Neural progenitor cell (in vitro differentiated cells): ENCODE measurements around the gene WSCD2. TPM values are rescaled to one million over a fixed set of nuclear protein-coding genes. Genes with fewer than 3 reads are reported as not detected.
A peak's percentile ranks its signal among the peaks of the same experiment; 100 is the strongest.

Source experiments
- DNase-seq: peaks from one replicate; pipeline ENCODE4 v3.0.0-alpha.2; 2016; ENCODE audit warnings: low spot score
- H2AFZ ChIP-seq: fragments of 200-600 bp; sonication (generic); replicated peaks from 2 replicates; pipeline ENCODE4 v1.6.1; 2016; ENCODE audit warnings: antibody characterized with exemption
- H3F3A ChIP-seq: fragments of 200-600 bp; sonication (generic); 2 replicates; pipeline ENCODE4 v1.6.1; 2016; ENCODE audit warnings: antibody characterized with exemption, low read depth
- H3K27ac ChIP-seq: fragments of 200-600 bp; sonication (generic); 2 replicates; pipeline ENCODE4 v1.5.1; 2016; ENCODE audit warnings: mild to moderate bottlenecking
- H3K27me3 ChIP-seq: fragments of 200-600 bp; sonication (generic); 2 replicates; pipeline ENCODE4 v1.6.1; 2016; ENCODE audit warnings: mild to moderate bottlenecking, moderate library complexity
- H3K36me3 ChIP-seq: fragments of 200-600 bp; sonication (generic); 2 replicates; pipeline ENCODE4 v1.5.1; 2016
- H3K4me1 ChIP-seq: fragments of 200-600 bp; sonication (generic); 2 replicates; pipeline ENCODE4 v1.6.1; 2016; ENCODE audit warnings: mixed run types
- H3K4me2 ChIP-seq: fragments of 200-600 bp; sonication (generic); 2 replicates; pipeline ENCODE4 v1.6.1; 2016
- H3K4me3 ChIP-seq: fragments of 200-600 bp; sonication (generic); 2 replicates; pipeline ENCODE4 v1.5.1; 2016
- H3K79me2 ChIP-seq: fragments of 200-600 bp; sonication (generic); 2 replicates; pipeline ENCODE4 v1.6.1; 2016; ENCODE audit warnings: low read depth
- H3K9ac ChIP-seq: fragments of 200-600 bp; sonication (generic); 2 replicates; pipeline ENCODE4 v1.6.1; 2016
- H3K9me3 ChIP-seq: fragments of 200-600 bp; sonication (generic); 2 replicates; pipeline ENCODE4 v1.5.1; 2016; ENCODE audit warnings: low read depth
- H4K20me1 ChIP-seq: fragments of 200-600 bp; sonication (generic); 2 replicates; pipeline ENCODE4 v1.6.1; 2016; ENCODE audit warnings: low read depth
- H3K27ac Mint-ChIP-seq: 3 replicates; pipeline ENCODE4 v1.8.0; 2021; ENCODE audit warnings: mixed read lengths
- H3K27me3 Mint-ChIP-seq: 2 replicates; pipeline ENCODE4 v1.8.0; 2022; ENCODE audit warnings: low read depth, mild to moderate bottlenecking, inconsistent platforms, moderate library complexity, mixed read lengths; ENCODE audit not compliant: insufficient read depth
- H3K36me3 Mint-ChIP-seq: 3 replicates; pipeline ENCODE4 v1.8.0; 2021; ENCODE audit warnings: mixed read lengths
- H3K4me1 Mint-ChIP-seq: 3 replicates; pipeline ENCODE4 v1.8.0; 2021; ENCODE audit warnings: mixed read lengths
- H3K4me3 Mint-ChIP-seq: 3 replicates; pipeline ENCODE4 v1.8.0; 2021; ENCODE audit warnings: mild to moderate bottlenecking, moderate library complexity, mixed read lengths
- H3K9me3 Mint-ChIP-seq: 3 replicates; pipeline ENCODE4 v1.8.0; 2020; ENCODE audit warnings: mixed read lengths
- EZH2 ChIP-seq: fragments of 200-600 bp; sonication (generic); IDR thresholded peaks from 2 replicates; pipeline ENCODE4 v1.6.1; 2017; ENCODE audit warnings: antibody characterized with exemption, mild to moderate bottlenecking, moderate library complexity
- EZH2phosphoT487 ChIP-seq: fragments of 200-600 bp; sonication (generic); IDR thresholded peaks from 2 replicates; pipeline ENCODE4 v1.6.1; 2017; ENCODE audit warnings: antibody characterized with exemption
- total RNA-seq: library from RNA; depleted of rRNA; stranded (reverse); fragments of >200 nt; gene quantifications from 2 replicates; pipeline ENCODE4 v1.2.3, GENCODE V29; 2015; ENCODE audit warnings: low replicate concordance
- TF ChIP-seq, protein P1 (sequence below): fragments of 200-600 bp; sonication (generic); IDR thresholded peaks from 2 replicates; pipeline ENCODE4 v1.5.1; 2017; ENCODE audit warnings: antibody characterized with exemption, mild to moderate bottlenecking

Gene WSCD2
- total RNA-seq, 1 donor from 2014 or later, result 6.6 TPM

DNA sequence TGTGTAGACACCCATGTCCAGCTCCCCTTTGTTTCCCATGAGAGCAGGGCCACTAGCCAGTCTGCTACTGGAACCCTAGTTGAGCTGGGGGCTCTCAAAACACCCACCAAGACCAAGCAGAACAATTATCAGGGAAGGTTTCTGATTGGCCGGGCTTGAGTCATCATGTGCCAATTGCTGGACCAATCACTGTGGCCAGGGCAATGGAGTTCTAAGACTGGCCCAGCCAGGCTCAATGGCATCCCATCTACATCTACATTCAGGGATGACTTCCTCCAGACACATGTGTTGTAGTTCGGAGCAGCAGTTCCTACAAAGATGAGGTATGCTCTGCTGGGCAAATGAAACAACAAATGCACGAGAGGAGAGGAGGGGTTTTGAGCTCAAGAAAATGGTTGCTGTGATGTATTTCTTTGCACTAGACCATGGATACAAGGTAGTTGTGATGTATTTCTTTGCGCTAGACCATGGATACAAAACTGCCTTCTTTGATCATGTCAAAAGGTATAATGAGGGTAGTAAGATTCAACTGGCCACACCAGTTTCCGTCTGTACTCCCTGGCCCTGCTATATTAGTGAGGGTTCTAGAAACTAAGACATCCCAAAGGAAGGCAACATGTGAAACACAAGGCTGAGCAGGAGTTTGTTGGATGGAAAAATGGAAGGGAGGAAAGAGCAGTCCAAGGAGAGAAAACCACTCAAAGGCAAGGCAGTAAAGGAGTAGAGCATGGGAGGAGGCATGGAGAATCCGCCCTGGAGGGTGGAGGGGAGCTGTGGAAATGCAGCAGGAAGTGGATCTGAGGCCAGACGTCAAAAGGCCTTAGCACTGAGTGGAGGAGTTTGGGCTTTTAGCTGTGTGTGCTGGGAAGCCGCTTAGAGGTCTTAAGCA, 8.9 kb upstream of the WSCD2 start:
- Histone ChIP-seq H3K4me3 (no peak overlapping the region), H3F3A (no peaks in the 10 kb centered on the region), H3K36me3 (no peaks in the 10 kb centered on the region), H3K9me3 (no peaks in the 10 kb centered on the region), H2AFZ (peak overlapping the region; percentile 6), H3K9ac (no peak overlapping the region), H3K79me2 (no peaks in the 10 kb centered on the region), H3K27me3 (no peaks in the 10 kb centered on the region), H3K4me2 (no peak overlapping the region), H4K20me1 (no peaks in the 10 kb centered on the region), H3K4me1 (peaks cover 3% of the 10 kb centered on the region), H3K27ac (no peak overlapping the region)
- no peak for DNase-seq
- Mint-ChIP-seq H3K4me1 (peaks cover 32% of the 10 kb centered on the region), H3K9me3 (no peaks in the 10 kb centered on the region), H3K36me3 (peaks cover 1% of the 10 kb centered on the region), H3K27me3 (peaks cover 4% of the 10 kb centered on the region), H3K4me3 (no peak overlapping the region), H3K27ac (no peak overlapping the region)
- TF ChIP-seq EZH2, result no peak
- TF ChIP-seq EZH2phosphoT487, result no peak
- TF ChIP-seq, protein P1, sequence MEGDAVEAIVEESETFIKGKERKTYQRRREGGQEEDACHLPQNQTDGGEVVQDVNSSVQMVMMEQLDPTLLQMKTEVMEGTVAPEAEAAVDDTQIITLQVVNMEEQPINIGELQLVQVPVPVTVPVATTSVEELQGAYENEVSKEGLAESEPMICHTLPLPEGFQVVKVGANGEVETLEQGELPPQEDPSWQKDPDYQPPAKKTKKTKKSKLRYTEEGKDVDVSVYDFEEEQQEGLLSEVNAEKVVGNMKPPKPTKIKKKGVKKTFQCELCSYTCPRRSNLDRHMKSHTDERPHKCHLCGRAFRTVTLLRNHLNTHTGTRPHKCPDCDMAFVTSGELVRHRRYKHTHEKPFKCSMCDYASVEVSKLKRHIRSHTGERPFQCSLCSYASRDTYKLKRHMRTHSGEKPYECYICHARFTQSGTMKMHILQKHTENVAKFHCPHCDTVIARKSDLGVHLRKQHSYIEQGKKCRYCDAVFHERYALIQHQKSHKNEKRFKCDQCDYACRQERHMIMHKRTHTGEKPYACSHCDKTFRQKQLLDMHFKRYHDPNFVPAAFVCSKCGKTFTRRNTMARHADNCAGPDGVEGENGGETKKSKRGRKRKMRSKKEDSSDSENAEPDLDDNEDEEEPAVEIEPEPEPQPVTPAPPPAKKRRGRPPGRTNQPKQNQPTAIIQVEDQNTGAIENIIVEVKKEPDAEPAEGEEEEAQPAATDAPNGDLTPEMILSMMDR, result no peak

DNA sequence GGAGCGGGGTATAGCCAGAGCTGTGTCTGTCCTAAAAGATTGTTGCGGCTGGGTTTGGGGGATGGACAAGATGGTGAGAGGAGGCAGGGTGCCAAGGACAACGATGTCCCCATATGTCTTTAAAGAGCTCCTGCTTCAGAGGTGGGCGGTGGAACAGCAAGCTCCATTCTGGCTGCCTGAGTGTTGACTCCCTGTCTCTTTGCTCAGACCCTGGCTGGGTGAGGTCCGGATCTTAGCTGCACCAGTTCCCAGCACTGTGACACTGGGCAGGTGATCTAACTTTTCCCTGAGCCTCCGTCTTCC, 8.3 kb upstream of the WSCD2 start:
- TF ChIP-seq, protein P1, result no peak
- TF ChIP-seq EZH2 (no peak), EZH2phosphoT487 (no peak)
- H4K20me1 ChIP-seq, result no peaks in the 10 kb centered on the region
- Mint-ChIP-seq H3K27me3 (peaks cover 4% of the 10 kb centered on the region), H3K27ac (no peak overlapping the region), H3K4me1 (peaks cover 26% of the 10 kb centered on the region), H3K4me3 (no peak overlapping the region), H3K36me3 (peaks cover 1% of the 10 kb centered on the region), H3K9me3 (no peaks in the 10 kb centered on the region)
- DNase-seq, result no peak
- no peak overlapping the region for H3K4me3 ChIP-seq
- no peaks in the 10 kb centered on the region for H3K36me3 ChIP-seq
- no peaks in the 10 kb centered on the region for H3F3A ChIP-seq
- peaks cover 3% of the 10 kb centered on the region for H3K4me1 ChIP-seq
- H2AFZ ChIP-seq, result peak overlapping the region; percentile 6
- peaks cover 3% of the 10 kb centered on the region for H3K27me3 ChIP-seq
- H3K79me2 ChIP-seq, result no peaks in the 10 kb centered on the region
- no peaks in the 10 kb centered on the region for H3K9me3 ChIP-seq
- no peak overlapping the region for H3K27ac ChIP-seq
- no peak overlapping the region for H3K9ac ChIP-seq
- H3K4me2 ChIP-seq, result no peak overlapping the region

DNA sequence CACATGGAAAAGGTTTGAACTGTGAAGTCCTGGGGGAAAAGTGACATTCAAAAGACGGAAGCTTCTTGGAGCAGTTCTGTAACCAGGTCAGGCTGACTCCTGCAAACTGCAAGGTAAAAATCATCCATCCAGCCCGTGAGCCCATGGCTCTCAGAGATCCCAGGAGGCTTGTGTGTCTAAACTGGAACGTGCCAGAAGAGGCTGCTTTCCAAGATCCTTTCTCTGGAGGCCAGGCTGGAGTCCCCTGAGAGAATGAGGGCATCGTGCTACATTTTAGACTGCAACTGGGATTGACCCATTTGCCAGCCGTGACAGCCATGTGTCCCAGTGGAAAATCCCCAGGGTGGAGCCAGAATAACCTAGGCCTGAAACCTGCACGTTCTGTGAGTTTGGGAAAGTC, 7.8 kb upstream of the WSCD2 start:
- Mint-ChIP-seq H3K4me3 (no peak overlapping the region), H3K36me3 (peaks cover 1% of the 10 kb centered on the region), H3K4me1 (peaks cover 21% of the 10 kb centered on the region), H3K9me3 (no peaks in the 10 kb centered on the region), H3K27me3 (peaks cover 2% of the 10 kb centered on the region), H3K27ac (no peak overlapping the region)
- peaks cover 3% of the 10 kb centered on the region for H3K4me1 ChIP-seq
- peaks cover 4% of the 10 kb centered on the region for H3K27me3 ChIP-seq
- TF ChIP-seq, protein P1, result no peak
- no peak for TF ChIP-seq EZH2
- TF ChIP-seq EZH2phosphoT487, result no peak
- peak overlapping the region; percentile 6 for H2AFZ ChIP-seq
- H3K9me3 ChIP-seq, result no peaks in the 10 kb centered on the region
- H3K9ac ChIP-seq, result no peak overlapping the region
- no peaks in the 10 kb centered on the region for H3F3A ChIP-seq
- no peaks in the 10 kb centered on the region for H3K36me3 ChIP-seq
- H3K4me2 ChIP-seq, result no peak overlapping the region
- DNase-seq, result no peak
- H3K27ac ChIP-seq, result no peak overlapping the region
- no peaks in the 10 kb centered on the region for H4K20me1 ChIP-seq
- no peaks in the 10 kb centered on the region for H3K79me2 ChIP-seq
- H3K4me3 ChIP-seq, result no peak overlapping the region
